Neuron (in vitro differentiated cells): ENCODE results near the gene P3H4.

Source experiments
- H2AFZ ChIP-seq: one replicate; pipeline ENCODE4 v1.6.1; 2013; ENCODE audit warnings: low read depth, mild to moderate bottlenecking, inconsistent platforms, low read length, moderate library complexity
- H3K27me3 ChIP-seq: one replicate; pipeline ENCODE4 v1.6.1; 2013; ENCODE audit warnings: low read length; ENCODE audit not compliant: insufficient read depth
- H3K36me3 ChIP-seq: one replicate; pipeline ENCODE4 v1.6.1; 2013; ENCODE audit warnings: low read length; ENCODE audit not compliant: insufficient read depth
- H3K4me1 ChIP-seq: one replicate; pipeline ENCODE4 v1.6.1; 2013; ENCODE audit warnings: low read length; ENCODE audit not compliant: insufficient read depth
- H3K4me3 ChIP-seq: 2 replicates; pipeline ENCODE4 v1.5.1; 2013; ENCODE audit warnings: mild to moderate bottlenecking, low read length, moderate library complexity
- H3K9me3 ChIP-seq: one replicate; pipeline ENCODE4 v1.6.1; 2013; ENCODE audit warnings: low read length

Gene P3H4

GRCh38 chr17:41813152-41813680, 1.5 kb upstream of the P3H4 start:
- H3K4me1 ChIP-seq, result peaks cover 25% of the 10 kb centered on the region
- H3K4me3 ChIP-seq, result peak overlapping the region; percentile 65
- H3K27me3 ChIP-seq, result no peaks in the 10 kb centered on the region
- no peaks in the 10 kb centered on the region for H3K9me3 ChIP-seq
- peaks cover 20% of the 10 kb centered on the region for H3K36me3 ChIP-seq
- peak overlapping the region; percentile 82 for H2AFZ ChIP-seq

DNA sequence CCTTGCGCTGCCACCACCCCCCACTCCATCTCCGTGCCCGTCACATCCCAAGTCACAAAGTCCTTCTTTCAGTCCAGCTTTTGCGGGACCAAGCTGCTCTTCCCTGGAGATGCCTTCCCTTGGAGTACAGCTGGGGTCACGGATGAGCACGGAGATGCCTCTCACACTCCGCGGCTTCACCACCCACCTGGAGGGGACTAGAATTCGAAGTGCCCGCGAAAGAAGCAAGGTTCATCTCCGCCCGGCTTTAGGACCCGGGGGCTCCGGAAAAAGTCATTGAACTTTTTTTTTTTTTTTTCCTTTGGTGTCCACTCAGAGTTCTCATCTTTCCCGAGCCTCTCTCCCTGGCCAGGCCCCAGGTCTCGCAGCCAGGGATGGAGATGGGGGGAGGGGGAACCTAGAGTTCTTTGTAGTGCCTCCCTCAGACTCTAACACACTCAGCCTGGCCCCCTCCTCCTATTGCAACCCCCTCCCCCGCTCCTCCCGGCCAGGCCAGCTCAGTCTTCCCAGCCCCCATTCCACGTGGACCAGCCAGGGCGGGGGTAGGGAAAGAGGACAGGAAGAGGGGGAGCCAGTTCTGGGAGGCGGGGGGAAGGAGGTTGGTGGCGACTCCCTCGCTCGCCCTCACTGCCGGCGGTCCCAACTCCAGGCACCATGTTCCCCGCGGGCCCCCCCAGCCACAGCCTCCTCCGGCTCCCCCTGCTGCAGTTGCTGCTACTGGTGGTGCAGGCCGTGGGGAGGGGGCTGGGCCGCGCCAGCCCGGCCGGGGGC, 817 bp upstream of the P3H4 start, which contains the start of gene FKBP10:
Gene FKBP10, plus strand, starts transcription at position 624 of the 771 bp plus-strand sequence. Its CDS starts 31 bp downstream, at position 655.
- H3K36me3 ChIP-seq, result peaks cover 16% of the 10 kb centered on the region
- peak within 1 kb of the TSS; percentile 82 for H2AFZ ChIP-seq
- H3K9me3 ChIP-seq, result no peaks in the 10 kb centered on the region
- H3K4me1 ChIP-seq, result peaks cover 25% of the 10 kb centered on the region
- peak within 1 kb of the TSS; percentile 65 for H3K4me3 ChIP-seq
- H3K27me3 ChIP-seq, result no peaks in the 10 kb centered on the region

GRCh38 chr17:41810659-41811548, 845 bp downstream of the P3H4 start:
- peak overlapping the region; percentile 65 for H3K4me3 ChIP-seq
- H3K27me3 ChIP-seq, result no peaks in the 10 kb centered on the region
- peaks cover 17% of the 10 kb centered on the region for H3K36me3 ChIP-seq
- H3K4me1 ChIP-seq, result peaks cover 25% of the 10 kb centered on the region
- H3K9me3 ChIP-seq, result no peaks in the 10 kb centered on the region
- peak overlapping the region; percentile 82 for H2AFZ ChIP-seq

DNA sequence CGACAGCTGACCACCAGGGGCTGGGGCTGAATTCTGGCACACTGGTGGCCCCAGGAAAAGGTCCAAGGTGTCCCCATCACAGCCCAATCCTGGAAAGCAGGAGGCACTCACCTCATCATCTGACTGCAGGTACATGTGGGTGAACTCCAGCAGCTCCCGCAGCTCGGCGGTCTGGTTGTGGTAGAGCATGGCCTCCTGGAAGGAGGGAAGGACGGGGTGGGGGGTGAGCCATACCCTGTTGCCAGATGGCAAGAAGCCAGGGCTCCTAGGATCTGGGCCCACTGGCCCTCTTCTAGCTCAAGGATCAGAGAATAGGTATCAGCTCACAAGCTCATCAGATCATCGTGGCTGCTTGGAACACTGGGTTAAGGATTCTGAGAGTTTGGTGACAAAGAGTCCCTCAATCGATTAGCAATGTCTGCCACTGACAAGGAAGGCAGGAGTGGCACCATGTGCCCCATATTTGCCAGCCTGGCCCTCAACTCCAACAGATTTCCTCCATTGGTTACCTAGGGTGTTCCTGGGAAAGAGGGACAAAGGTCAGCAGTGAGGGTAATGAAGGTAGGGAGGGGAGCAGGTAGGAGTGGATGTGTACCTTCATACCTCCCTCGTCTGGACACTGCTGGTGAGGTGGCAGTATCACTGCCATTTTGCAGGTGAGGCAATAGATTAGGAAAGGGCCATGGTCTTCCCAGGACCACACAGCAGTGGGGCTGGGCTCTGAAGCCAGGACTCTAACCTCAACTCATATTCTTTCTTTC, 4.9 kb downstream of the P3H4 start:
- no peaks in the 10 kb centered on the region for H3K9me3 ChIP-seq
- H2AFZ ChIP-seq, result no peak overlapping the region
- peaks cover 11% of the 10 kb centered on the region for H3K4me1 ChIP-seq
- no peaks in the 10 kb centered on the region for H3K27me3 ChIP-seq
- H3K4me3 ChIP-seq, result no peak overlapping the region
- peaks cover 17% of the 10 kb centered on the region for H3K36me3 ChIP-seq

DNA sequence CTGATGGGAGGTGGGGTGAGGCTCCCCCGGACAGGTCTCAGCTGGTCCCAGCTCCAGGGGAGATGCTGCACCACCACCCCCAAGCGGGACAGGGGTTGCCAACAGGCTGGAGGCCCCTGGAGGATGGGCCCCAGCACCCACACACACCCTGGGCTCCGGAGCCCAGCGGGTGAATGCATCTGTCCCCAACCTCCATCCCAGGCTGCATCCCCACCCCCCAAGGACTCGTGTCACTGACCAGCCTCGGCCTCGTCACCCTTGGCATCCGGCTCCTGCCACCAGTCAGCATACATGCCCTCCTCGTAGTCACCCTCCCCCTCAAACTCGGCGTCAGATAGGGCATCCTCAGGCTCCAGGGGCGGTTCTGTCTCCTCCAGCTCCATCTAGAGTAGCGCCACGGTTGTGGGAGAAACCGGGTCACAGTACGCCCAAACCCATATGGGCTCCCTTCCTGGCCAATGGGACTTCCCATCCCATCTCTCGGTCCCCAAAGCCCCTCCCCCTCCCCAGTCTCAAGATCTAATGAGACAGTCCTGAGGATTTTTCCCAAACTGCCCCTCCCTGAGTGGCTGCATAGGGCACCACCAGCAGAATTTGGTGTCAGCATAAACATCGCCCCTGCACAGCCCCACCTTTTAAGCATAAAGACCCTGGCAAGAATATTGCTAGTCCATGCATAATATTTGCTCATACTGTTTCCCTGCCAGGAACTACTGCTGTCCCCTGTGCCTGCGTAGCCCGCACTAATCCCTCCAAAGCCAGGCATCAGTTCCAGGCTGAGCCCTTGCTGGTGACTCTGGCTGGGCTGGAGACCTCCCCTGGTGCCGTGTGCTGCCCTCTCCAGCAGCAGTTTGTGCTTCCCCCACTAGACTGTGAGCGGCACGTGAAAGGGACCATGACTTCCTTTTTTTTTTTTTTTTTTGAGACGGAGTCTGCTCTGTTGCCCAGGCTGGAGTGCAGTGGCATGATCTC, 8.4 kb downstream of the P3H4 start:
- peaks cover 10% of the 10 kb centered on the region for H3K36me3 ChIP-seq
- H3K4me3 ChIP-seq, result no peak overlapping the region
- H3K4me1 ChIP-seq, result peaks cover 5% of the 10 kb centered on the region
- H3K27me3 ChIP-seq, result no peaks in the 10 kb centered on the region
- H3K9me3 ChIP-seq, result no peaks in the 10 kb centered on the region
- H2AFZ ChIP-seq, result no peak overlapping the region

- Histone ChIP-seq H3K9me3 (no peaks in the 10 kb centered on the region), H3K4me1 (peaks cover 5% of the 10 kb centered on the region), H2AFZ (no peak overlapping the region), H3K4me3 (no peak overlapping the region), H3K36me3 (peaks cover 6% of the 10 kb centered on the region), H3K27me3 (no peaks in the 10 kb centered on the region)
Measured at GRCh38 chr17:41801374-41802271, 10.1 kb downstream of the P3H4 start.

- H3K27me3 ChIP-seq, result no peaks in the 10 kb centered on the region
- no peaks in the 10 kb centered on the region for H3K36me3 ChIP-seq
- peaks cover 5% of the 10 kb centered on the region for H3K4me1 ChIP-seq
- H3K4me3 ChIP-seq, result no peak overlapping the region
- H3K9me3 ChIP-seq, result no peaks in the 10 kb centered on the region
- no peak overlapping the region for H2AFZ ChIP-seq
Measured at GRCh38 chr17:41800601-41801373, 11.0 kb downstream of the P3H4 start.

GRCh38 chr17:41799366-41799765, 12.4 kb downstream of the P3H4 start:
- no peaks in the 10 kb centered on the region for H3K9me3 ChIP-seq
- no peak overlapping the region for H2AFZ ChIP-seq
- H3K27me3 ChIP-seq, result no peaks in the 10 kb centered on the region

DNA sequence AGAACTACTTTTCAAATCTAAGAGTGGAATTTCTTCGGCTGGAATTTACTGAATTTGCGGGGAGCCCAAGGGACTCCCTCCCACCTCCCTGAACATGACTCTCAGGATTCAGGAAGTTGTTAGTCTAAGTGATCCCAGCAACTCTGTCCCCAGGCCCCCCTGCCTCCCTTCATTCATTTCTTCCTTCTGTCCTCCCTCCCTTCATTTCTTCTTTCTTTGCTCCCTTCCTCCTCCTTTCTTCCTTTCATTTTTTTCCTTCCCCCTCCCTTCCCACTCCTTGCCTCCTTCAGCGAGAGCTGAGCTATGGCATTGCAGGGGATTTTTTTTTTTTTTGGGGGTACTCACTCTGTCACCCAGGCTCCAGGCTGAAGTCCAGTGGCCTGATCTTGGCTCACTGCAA, 14.4 kb downstream of the P3H4 start:
- H3K27me3 ChIP-seq, result no peaks in the 10 kb centered on the region
- no peaks in the 10 kb centered on the region for H3K9me3 ChIP-seq
- H3K4me3 ChIP-seq, result no peak overlapping the region
- H3K36me3 ChIP-seq, result no peaks in the 10 kb centered on the region
- no peak overlapping the region for H2AFZ ChIP-seq
- peaks cover 18% of the 10 kb centered on the region for H3K4me1 ChIP-seq

More at GRCh38 chr17:41799366-41799765, 12.4 kb downstream of the P3H4 start:
- Histone ChIP-seq H3K4me1 (peaks cover 5% of the 10 kb centered on the region), H3K36me3 (no peaks in the 10 kb centered on the region), H3K4me3 (no peak overlapping the region)

DNA sequence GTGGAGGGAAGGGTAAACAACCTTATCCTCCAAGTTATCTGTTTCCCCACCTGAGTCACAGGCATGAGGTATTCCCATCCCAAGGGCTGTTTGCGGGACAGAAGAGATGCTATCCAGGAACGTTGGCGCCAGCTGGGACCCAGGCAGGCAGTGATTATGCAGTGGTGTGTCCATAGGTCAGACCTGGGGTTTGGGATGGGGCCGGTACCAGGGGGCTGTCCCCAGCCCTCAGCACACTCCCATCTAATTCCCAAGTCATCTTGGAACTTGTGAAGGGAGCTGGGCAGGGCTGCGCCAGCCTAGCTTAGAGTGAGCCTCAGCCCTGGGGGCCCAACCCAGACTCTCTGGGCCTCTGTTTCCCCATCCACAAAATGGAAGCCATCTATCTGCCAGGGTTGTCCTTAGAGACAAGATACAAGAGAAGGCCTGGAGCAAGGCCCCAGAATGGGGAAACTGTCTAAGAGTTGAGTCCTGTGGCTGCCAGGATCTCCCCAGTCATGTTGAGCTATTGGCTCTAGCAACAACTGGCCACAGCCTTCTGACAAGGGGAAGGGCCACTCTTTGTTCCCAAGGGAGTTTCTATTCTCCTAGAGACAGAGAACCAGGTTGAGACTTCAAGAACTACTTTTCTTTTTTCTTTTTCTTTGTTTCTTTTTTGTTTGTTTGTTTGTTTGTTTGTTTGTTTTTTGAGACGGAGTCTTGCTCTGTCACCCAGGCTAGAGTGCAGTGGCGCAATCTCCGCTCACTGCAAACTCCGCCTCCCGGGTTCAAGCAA, 15.4 kb downstream of the P3H4 start:
- H2AFZ ChIP-seq, result no peak overlapping the region
- H3K9me3 ChIP-seq, result no peaks in the 10 kb centered on the region
- H3K4me1 ChIP-seq, result peaks cover 17% of the 10 kb centered on the region
- H3K36me3 ChIP-seq, result no peaks in the 10 kb centered on the region
- no peaks in the 10 kb centered on the region for H3K27me3 ChIP-seq
- H3K4me3 ChIP-seq, result no peak overlapping the region
